ENCODE results near the gene ERC2.

DNA sequence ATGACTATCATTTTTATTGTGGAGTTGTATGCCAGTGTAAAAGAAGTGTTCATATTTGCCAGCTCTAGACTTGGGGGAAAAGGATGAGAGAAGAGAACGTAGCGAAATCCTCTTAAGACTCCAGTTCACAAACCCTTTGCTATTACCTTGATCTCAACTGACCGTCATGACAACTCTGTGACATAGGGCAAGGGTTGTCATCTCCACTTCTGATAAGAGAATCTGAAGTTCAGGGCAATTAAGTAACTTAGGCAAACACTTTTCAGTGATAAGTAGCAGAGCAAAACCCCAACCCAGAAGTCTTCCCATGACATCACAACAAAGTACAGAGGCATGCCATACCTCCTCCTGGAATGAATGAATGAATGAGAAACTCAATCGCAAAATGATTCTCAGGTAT lies 940.9 kb downstream of the ERC2 start:
- TF ChIP-seq EZH2 (IDR thresholded peaks at IDR 0.05; ENCODE audit: low read length, missing control alignments) (no peak), CTCF (conservative IDR thresholded peaks at IDR 0.05 in 1 of 2, IDR thresholded peaks at IDR 0.05 in 1 of 2; ENCODE audit: low read depth in 1 of 2, low read length in 2 of 2) (no peak)

Measured in fibroblast of lung (primary cell).